Left cardiac atrium (tissue), 4 donors: ENCODE data around the gene PRKCQ. TPM values are rescaled to one million over a fixed set of nuclear protein-coding genes. Genes with fewer than 3 reads are reported as not detected.
A peak's percentile ranks its signal among the peaks of the same experiment; 100 is the strongest.

Experiments used
- ATAC-seq, 2 donors: fragments of 200-7000 bp; cut with Tn5 transposase; one replicate each; pipeline ENCODE4 v1.9.1; 2020; ENCODE audit warnings: mild to moderate bottlenecking in 2 of 2, moderate library complexity in 2 of 2
- DNase-seq: peaks from one replicate; pipeline ENCODE4 v3.0.0-alpha.2; 2020
- intact Hi-C, 2 donors: fragments of 100-400 bp; cut with DNase I; formaldehyde crosslinking; loops; one replicate each; pipeline versions ENCODE4 v1.14.1 to v1.15.1; 2022 to 2023
- total RNA-seq, 2 donors: library from RNA; stranded (reverse); fragmentation: NEBNext Ultra II Directional; extraction: Animal tissue kit (Norgen Biotek cat#: 25700); gene quantifications; one replicate each; pipeline ENCODE4 v1.2.1, GENCODE V29; 2021
- donor health status: DM: no; HTN: yes; CAD: no.
- donor health status: DM: no; HTN: yes; CAD: no; lungs with severe emphysema.
- donor health status: DM: yes; HTN: yes; CAD: no.
- donor health status: Dilated cardiomyopathy.

The PRKCQ gene
- total RNA-seq, 2 donors from 2014 or later, result 0.34 to 0.62 TPM

GRCh38 chr10:6576326-6576725 is 3.8 kb downstream of the PRKCQ start:
- ATAC-seq (no peak), DNase-seq (no peak)
- intact Hi-C loops, result no loop called here

- intact Hi-C loops, result no loop called here
- ATAC-seq, result no peak
- DNase-seq, result no peak
These were observed 5.4 kb downstream of the PRKCQ start for GRCh38 chr10:6574664-6575176.

- intact Hi-C loops, result no loop called here
- DNase-seq (no peak), ATAC-seq (no peak)
These were observed 9.2 kb downstream of the PRKCQ start for GRCh38 chr10:6570893-6571292.

GRCh38 chr10:6569259-6569658 is 10.8 kb downstream of the PRKCQ start:
- DNase-seq (no peak), ATAC-seq (no peak)
- intact Hi-C loops, result no loop called here

GRCh38 chr10:6567884-6568283 is 12.2 kb downstream of the PRKCQ start:
- ATAC-seq (no peak), DNase-seq (no peak)
- intact Hi-C loops, result no loop called here

- ATAC-seq (no peak), DNase-seq (no peak)
- intact Hi-C loops, result no loop called here
These were observed 12.8 kb downstream of the PRKCQ start for GRCh38 chr10:6567203-6567703.

- intact Hi-C loops, result no loop called here
- DNase-seq, result no peak
- ATAC-seq, result no peak
These were observed 14.5 kb downstream of the PRKCQ start for GRCh38 chr10:6565588-6565987.

- intact Hi-C loops, result no loop called here
- ATAC-seq (no peak), DNase-seq (no peak)
These were observed 15.7 kb downstream of the PRKCQ start for GRCh38 chr10:6564367-6564766.

- ATAC-seq (no peak), DNase-seq (no peak)
- intact Hi-C loops, result no loop called here
These were observed 16.3 kb downstream of the PRKCQ start for GRCh38 chr10:6563731-6564130.

GRCh38 chr10:6563075-6563474 is 17.0 kb downstream of the PRKCQ start:
- DNase-seq, result no peak
- ATAC-seq, result peak in 1 of 2 donors; percentile 5
- intact Hi-C loops, result no loop called here

- DNase-seq (no peak), ATAC-seq (no peak)
- intact Hi-C loops, result no loop called here
These were observed 17.9 kb downstream of the PRKCQ start for GRCh38 chr10:6562221-6562620.

GRCh38 chr10:6561552-6561951 is 18.5 kb downstream of the PRKCQ start:
- DNase-seq (no peak), ATAC-seq (no peak)
- intact Hi-C loops, result no loop called here

GRCh38 chr10:6558759-6559461 is 21.2 kb downstream of the PRKCQ start:
- DNase-seq (no peak), ATAC-seq (no peak)
- intact Hi-C loops, result no loop called here

GRCh38 chr10:6558272-6558671 is 21.8 kb downstream of the PRKCQ start:
- DNase-seq (no peak), ATAC-seq (no peak)
- intact Hi-C loops, result no loop called here

- no peak for DNase-seq
- no peak for ATAC-seq
- intact Hi-C loops, result no loop called here
These were observed 26.1 kb downstream of the PRKCQ start for GRCh38 chr10:6553937-6554336.

- intact Hi-C loops, result no loop called here
- peak in 1 of 2 donors; percentile 57 for ATAC-seq
- DNase-seq, result no peak
These were observed 36.6 kb downstream of the PRKCQ start for GRCh38 chr10:6543431-6544005.

- intact Hi-C loops, result no loop called here
- ATAC-seq, result peak in 1 of 2 donors; percentile 34
- DNase-seq, result no peak
These were observed 37.1 kb downstream of the PRKCQ start for GRCh38 chr10:6542999-6543430.

GRCh38 chr10:6539833-6540232 is 40.2 kb downstream of the PRKCQ start:
- intact Hi-C loops, result no loop called here
- no peak for DNase-seq
- ATAC-seq, result no peak

- ATAC-seq (peak in 1 of 2 donors; percentile 51), DNase-seq (no peak)
- intact Hi-C loops, result no loop called here
These were observed 42.3 kb downstream of the PRKCQ start for GRCh38 chr10:6537770-6538169.

GRCh38 chr10:6536102-6536501 is 44.0 kb downstream of the PRKCQ start:
- ATAC-seq, result no peak
- intact Hi-C loops, result no loop called here

More at GRCh38 chr10:6536102-6536501, 44.0 kb downstream of the PRKCQ start:
- DNase-seq, result no peak
